WTC11 (cell line): Measurements from ENCODE around the gene KANTR. TPM values are rescaled to one million over a fixed set of nuclear protein-coding genes. Genes with fewer than 3 reads are reported as not detected.

Experiments
- ATAC-seq: fragments of 200-7000 bp; cut with Tn5 transposase; 2 replicates; pipeline ENCODE4 v1.10.0; 2021; ENCODE audit warnings: mild to moderate bottlenecking, moderate library complexity
- CTCF ChIA-PET: fragments of 300-600 bp; sonication (Branson Sonifier 250); formaldehyde crosslinking; loops from one replicate; lab custom pipeline; 2021; ENCODE audit warnings: antibody characterized with exemption; lab: Charles Lee
- POLR2A ChIA-PET: fragments of 350-600 bp; sonication (Branson Sonifier 250); formaldehyde crosslinking; loops from one replicate; lab custom pipeline; 2021; ENCODE audit warnings: antibody characterized with exemption; lab: Charles Lee
- DNase-seq: peaks from one replicate; pipeline ENCODE4 v3.0.0; 2021; ENCODE audit warnings: low spot score
- H3K27ac Mint-ChIP-seq: 2 replicates; pipeline ENCODE4 v1.8.0; 2021; ENCODE audit warnings: mixed read lengths
- H3K27me3 Mint-ChIP-seq: 2 replicates; pipeline ENCODE4 v1.8.0; 2021; ENCODE audit warnings: low read depth, mild to moderate bottlenecking, moderate library complexity, mixed read lengths
- H3K36me3 Mint-ChIP-seq: 2 replicates; pipeline ENCODE4 v1.8.0; 2021; ENCODE audit warnings: mixed read lengths
- H3K4me1 Mint-ChIP-seq: 2 replicates; pipeline ENCODE4 v1.8.0; 2022; ENCODE audit warnings: mixed read lengths
- H3K4me3 Mint-ChIP-seq: 2 replicates; pipeline ENCODE4 v1.8.0; 2021; ENCODE audit warnings: mild to moderate bottlenecking, moderate library complexity, mixed read lengths
- H3K9me3 Mint-ChIP-seq: 2 replicates; pipeline ENCODE4 v1.8.0; 2021; ENCODE audit warnings: mixed read lengths
- CREM ChIP-seq: sonication (generic); formaldehyde crosslinking; IDR thresholded peaks from 2 replicates; pipeline ENCODE4 v1.8.1; 2022; ENCODE audit warnings: mild to moderate bottlenecking, missing genetic modification reagents, moderate library complexity
- ELF4 ChIP-seq: sonication (generic); formaldehyde crosslinking; IDR thresholded peaks from 2 replicates; pipeline ENCODE4 v1.8.1; 2022; ENCODE audit warnings: low read depth, mild to moderate bottlenecking, moderate library complexity, missing genetic modification reagents
- GTF2I ChIP-seq: fragments of 250-450 bp; sonication (Bioruptor Pico); conservative IDR thresholded peaks from 2 replicates; pipeline ENCODE4 v1.4.0; 2021; ENCODE audit warnings: mild to moderate bottlenecking
- IRF2 ChIP-seq: sonication (generic); formaldehyde crosslinking; IDR thresholded peaks from 2 replicates; pipeline ENCODE4 v1.8.0; 2022; ENCODE audit warnings: low read depth, missing genetic modification reagents, borderline replicate concordance
- MLX ChIP-seq: sonication (generic); formaldehyde crosslinking; IDR thresholded peaks from 2 replicates; pipeline ENCODE4 v1.8.1; 2023; ENCODE audit warnings: mild to moderate bottlenecking, missing genetic modification reagents, moderate library complexity
- MXD4 ChIP-seq: fragments of 250-450 bp; sonication (Bioruptor Pico); IDR thresholded peaks from 2 replicates; pipeline ENCODE4 v1.8.0; 2021; ENCODE audit warnings: mild to moderate bottlenecking, moderate library complexity, borderline replicate concordance
- NR3C1 ChIP-seq: sonication (generic); formaldehyde crosslinking; conservative IDR thresholded peaks from 2 replicates; pipeline ENCODE4 v1.8.1; 2023; ENCODE audit warnings: low read depth, mild to moderate bottlenecking, missing genetic modification reagents
- PRRX2 ChIP-seq: fragments of 250-450 bp; sonication (Bioruptor Pico); IDR thresholded peaks from 2 replicates; pipeline ENCODE4 v1.8.0; 2021; ENCODE audit warnings: mild to moderate bottlenecking
- SMAD3 ChIP-seq: sonication (generic); formaldehyde crosslinking; IDR thresholded peaks from 2 replicates; pipeline ENCODE4 v1.8.0; 2022; ENCODE audit warnings: missing genetic modification reagents, mild to moderate bottlenecking, borderline replicate concordance
- TCF7 ChIP-seq: sonication (generic); formaldehyde crosslinking; IDR thresholded peaks from 2 replicates; pipeline ENCODE4 v1.8.0; 2022; ENCODE audit warnings: mild to moderate bottlenecking, low read depth, missing genetic modification reagents, moderate library complexity
- TEAD1 ChIP-seq: sonication (generic); formaldehyde crosslinking; IDR thresholded peaks from 2 replicates; pipeline ENCODE4 v1.8.0; 2022; ENCODE audit warnings: mild to moderate bottlenecking, missing genetic modification reagents
- USF1 ChIP-seq: sonication (generic); formaldehyde crosslinking; IDR thresholded peaks from 2 replicates; pipeline ENCODE4 v1.8.0; 2022; ENCODE audit warnings: mild to moderate bottlenecking, missing genetic modification reagents
- ZNF138 ChIP-seq: sonication (generic); formaldehyde crosslinking; conservative IDR thresholded peaks from 2 replicates; pipeline ENCODE4 v1.8.1; 2022; ENCODE audit warnings: mild to moderate bottlenecking, moderate library complexity, missing genetic modification reagents
- ZNF317 ChIP-seq: sonication (generic); formaldehyde crosslinking; IDR thresholded peaks from 2 replicates; pipeline ENCODE4 v1.8.1; 2023; ENCODE audit warnings: low read depth, mild to moderate bottlenecking, moderate library complexity, missing genetic modification reagents, borderline replicate concordance
- ZNF416 ChIP-seq: fragments of 250-450 bp; sonication (Bioruptor Pico); IDR thresholded peaks from 2 replicates; pipeline ENCODE4 v1.9.0; 2021; ENCODE audit warnings: mild to moderate bottlenecking, inconsistent platforms
- total RNA-seq: library from RNA; stranded (reverse); gene quantifications from 3 replicates; pipeline ENCODE4 v1.2.3, GENCODE V29; 2021
- TF ChIP-seq, protein P1 (sequence below): sonication (generic); formaldehyde crosslinking; IDR thresholded peaks from 2 replicates; pipeline ENCODE4 v1.8.0; 2023; ENCODE audit warnings: missing genetic modification reagents, mild to moderate bottlenecking, borderline replicate concordance
- TF ChIP-seq, protein P2 (sequence below): sonication (generic); formaldehyde crosslinking; IDR thresholded peaks from 2 replicates; pipeline ENCODE4 v1.8.0; 2022; ENCODE audit warnings: mild to moderate bottlenecking, missing genetic modification reagents
- TF ChIP-seq, protein P3 (sequence below): sonication (generic); formaldehyde crosslinking; IDR thresholded peaks from 2 replicates; pipeline ENCODE4 v1.8.1; 2023; ENCODE audit warnings: mild to moderate bottlenecking, missing genetic modification reagents, borderline replicate concordance
- TF ChIP-seq, protein P4 (sequence below): fragments of 250-450 bp; sonication (Bioruptor Pico); IDR thresholded peaks from 2 replicates; pipeline ENCODE4 v1.9.0; 2021; ENCODE audit warnings: mild to moderate bottlenecking, borderline replicate concordance

The KANTR gene
- total RNA-seq, 1 experiment from 2014 or later: 14.0 TPM

GRCh38 chrX:53135581-53135980 is 41.6 kb downstream of the KANTR start (continued):
- TF ChIP-seq, protein P1, sequence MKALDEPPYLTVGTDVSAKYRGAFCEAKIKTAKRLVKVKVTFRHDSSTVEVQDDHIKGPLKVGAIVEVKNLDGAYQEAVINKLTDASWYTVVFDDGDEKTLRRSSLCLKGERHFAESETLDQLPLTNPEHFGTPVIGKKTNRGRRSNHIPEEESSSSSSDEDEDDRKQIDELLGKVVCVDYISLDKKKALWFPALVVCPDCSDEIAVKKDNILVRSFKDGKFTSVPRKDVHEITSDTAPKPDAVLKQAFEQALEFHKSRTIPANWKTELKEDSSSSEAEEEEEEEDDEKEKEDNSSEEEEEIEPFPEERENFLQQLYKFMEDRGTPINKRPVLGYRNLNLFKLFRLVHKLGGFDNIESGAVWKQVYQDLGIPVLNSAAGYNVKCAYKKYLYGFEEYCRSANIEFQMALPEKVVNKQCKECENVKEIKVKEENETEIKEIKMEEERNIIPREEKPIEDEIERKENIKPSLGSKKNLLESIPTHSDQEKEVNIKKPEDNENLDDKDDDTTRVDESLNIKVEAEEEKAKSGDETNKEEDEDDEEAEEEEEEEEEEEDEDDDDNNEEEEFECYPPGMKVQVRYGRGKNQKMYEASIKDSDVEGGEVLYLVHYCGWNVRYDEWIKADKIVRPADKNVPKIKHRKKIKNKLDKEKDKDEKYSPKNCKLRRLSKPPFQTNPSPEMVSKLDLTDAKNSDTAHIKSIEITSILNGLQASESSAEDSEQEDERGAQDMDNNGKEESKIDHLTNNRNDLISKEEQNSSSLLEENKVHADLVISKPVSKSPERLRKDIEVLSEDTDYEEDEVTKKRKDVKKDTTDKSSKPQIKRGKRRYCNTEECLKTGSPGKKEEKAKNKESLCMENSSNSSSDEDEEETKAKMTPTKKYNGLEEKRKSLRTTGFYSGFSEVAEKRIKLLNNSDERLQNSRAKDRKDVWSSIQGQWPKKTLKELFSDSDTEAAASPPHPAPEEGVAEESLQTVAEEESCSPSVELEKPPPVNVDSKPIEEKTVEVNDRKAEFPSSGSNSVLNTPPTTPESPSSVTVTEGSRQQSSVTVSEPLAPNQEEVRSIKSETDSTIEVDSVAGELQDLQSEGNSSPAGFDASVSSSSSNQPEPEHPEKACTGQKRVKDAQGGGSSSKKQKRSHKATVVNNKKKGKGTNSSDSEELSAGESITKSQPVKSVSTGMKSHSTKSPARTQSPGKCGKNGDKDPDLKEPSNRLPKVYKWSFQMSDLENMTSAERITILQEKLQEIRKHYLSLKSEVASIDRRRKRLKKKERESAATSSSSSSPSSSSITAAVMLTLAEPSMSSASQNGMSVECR (CRISPR knock-in tag): no peak
- TF ChIP-seq CREM (CRISPR knock-in tag): no peak

DNA sequence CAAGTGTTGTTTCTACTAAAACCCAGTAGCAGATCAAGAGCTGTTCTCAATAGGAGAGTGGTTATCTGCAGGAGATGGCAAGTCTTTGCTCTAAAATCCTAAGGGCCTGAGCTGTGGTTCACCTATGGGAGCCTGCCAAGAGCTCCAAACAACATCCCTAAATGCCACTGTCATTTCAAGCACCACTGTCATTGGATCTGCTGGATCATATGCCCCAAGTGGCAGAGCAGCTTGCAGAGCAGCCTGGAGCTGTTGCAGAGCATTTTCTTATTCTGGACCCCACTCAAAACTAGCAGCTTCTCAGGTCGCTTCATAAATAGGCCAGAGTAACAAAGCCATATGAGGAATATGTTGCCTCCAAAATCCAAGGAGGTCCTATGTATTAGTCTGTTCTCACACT is 59.6 kb downstream of the KANTR start:
- TF ChIP-seq ZNF416 (CRISPR knock-in tag) (no peak), NR3C1 (CRISPR knock-in tag) (no peak), ZNF138 (no peak), GTF2I (CRISPR knock-in tag) (no peak), IRF2 (CRISPR knock-in tag) (no peak), USF1 (CRISPR knock-in tag) (no peak), ELF4 (no peak), TEAD1 (CRISPR knock-in tag) (no peak), TCF7 (CRISPR knock-in tag) (no peak), PRRX2 (CRISPR knock-in tag) (no peak), SMAD3 (CRISPR knock-in tag) (no peak), ZNF317 (CRISPR knock-in tag) (no peak), MXD4 (CRISPR knock-in tag) (no peak), MLX (CRISPR knock-in tag) (no peak)
- TF ChIP-seq, protein P2, sequence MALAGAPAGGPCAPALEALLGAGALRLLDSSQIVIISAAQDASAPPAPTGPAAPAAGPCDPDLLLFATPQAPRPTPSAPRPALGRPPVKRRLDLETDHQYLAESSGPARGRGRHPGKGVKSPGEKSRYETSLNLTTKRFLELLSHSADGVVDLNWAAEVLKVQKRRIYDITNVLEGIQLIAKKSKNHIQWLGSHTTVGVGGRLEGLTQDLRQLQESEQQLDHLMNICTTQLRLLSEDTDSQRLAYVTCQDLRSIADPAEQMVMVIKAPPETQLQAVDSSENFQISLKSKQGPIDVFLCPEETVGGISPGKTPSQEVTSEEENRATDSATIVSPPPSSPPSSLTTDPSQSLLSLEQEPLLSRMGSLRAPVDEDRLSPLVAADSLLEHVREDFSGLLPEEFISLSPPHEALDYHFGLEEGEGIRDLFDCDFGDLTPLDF (CRISPR knock-in tag): no peak
- TF ChIP-seq, protein P3, sequence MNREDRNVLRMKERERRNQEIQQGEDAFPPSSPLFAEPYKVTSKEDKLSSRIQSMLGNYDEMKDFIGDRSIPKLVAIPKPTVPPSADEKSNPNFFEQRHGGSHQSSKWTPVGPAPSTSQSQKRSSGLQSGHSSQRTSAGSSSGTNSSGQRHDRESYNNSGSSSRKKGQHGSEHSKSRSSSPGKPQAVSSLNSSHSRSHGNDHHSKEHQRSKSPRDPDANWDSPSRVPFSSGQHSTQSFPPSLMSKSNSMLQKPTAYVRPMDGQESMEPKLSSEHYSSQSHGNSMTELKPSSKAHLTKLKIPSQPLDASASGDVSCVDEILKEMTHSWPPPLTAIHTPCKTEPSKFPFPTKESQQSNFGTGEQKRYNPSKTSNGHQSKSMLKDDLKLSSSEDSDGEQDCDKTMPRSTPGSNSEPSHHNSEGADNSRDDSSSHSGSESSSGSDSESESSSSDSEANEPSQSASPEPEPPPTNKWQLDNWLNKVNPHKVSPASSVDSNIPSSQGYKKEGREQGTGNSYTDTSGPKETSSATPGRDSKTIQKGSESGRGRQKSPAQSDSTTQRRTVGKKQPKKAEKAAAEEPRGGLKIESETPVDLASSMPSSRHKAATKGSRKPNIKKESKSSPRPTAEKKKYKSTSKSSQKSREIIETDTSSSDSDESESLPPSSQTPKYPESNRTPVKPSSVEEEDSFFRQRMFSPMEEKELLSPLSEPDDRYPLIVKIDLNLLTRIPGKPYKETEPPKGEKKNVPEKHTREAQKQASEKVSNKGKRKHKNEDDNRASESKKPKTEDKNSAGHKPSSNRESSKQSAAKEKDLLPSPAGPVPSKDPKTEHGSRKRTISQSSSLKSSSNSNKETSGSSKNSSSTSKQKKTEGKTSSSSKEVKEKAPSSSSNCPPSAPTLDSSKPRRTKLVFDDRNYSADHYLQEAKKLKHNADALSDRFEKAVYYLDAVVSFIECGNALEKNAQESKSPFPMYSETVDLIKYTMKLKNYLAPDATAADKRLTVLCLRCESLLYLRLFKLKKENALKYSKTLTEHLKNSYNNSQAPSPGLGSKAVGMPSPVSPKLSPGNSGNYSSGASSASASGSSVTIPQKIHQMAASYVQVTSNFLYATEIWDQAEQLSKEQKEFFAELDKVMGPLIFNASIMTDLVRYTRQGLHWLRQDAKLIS (CRISPR knock-in tag): no peak
- TF ChIP-seq, protein P4, sequence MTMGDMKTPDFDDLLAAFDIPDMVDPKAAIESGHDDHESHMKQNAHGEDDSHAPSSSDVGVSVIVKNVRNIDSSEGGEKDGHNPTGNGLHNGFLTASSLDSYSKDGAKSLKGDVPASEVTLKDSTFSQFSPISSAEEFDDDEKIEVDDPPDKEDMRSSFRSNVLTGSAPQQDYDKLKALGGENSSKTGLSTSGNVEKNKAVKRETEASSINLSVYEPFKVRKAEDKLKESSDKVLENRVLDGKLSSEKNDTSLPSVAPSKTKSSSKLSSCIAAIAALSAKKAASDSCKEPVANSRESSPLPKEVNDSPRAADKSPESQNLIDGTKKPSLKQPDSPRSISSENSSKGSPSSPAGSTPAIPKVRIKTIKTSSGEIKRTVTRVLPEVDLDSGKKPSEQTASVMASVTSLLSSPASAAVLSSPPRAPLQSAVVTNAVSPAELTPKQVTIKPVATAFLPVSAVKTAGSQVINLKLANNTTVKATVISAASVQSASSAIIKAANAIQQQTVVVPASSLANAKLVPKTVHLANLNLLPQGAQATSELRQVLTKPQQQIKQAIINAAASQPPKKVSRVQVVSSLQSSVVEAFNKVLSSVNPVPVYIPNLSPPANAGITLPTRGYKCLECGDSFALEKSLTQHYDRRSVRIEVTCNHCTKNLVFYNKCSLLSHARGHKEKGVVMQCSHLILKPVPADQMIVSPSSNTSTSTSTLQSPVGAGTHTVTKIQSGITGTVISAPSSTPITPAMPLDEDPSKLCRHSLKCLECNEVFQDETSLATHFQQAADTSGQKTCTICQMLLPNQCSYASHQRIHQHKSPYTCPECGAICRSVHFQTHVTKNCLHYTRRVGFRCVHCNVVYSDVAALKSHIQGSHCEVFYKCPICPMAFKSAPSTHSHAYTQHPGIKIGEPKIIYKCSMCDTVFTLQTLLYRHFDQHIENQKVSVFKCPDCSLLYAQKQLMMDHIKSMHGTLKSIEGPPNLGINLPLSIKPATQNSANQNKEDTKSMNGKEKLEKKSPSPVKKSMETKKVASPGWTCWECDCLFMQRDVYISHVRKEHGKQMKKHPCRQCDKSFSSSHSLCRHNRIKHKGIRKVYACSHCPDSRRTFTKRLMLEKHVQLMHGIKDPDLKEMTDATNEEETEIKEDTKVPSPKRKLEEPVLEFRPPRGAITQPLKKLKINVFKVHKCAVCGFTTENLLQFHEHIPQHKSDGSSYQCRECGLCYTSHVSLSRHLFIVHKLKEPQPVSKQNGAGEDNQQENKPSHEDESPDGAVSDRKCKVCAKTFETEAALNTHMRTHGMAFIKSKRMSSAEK: no peak
- ChIA-PET POLR2A (no interaction called here), CTCF (no interaction called here)
- no peak for ATAC-seq
- Mint-ChIP-seq H3K27ac (no peak overlapping the region), H3K27me3 (no peaks in the 10 kb centered on the region), H3K9me3 (peaks cover 30% of the 10 kb centered on the region), H3K36me3 (peaks cover 34% of the 10 kb centered on the region), H3K4me1 (no peaks in the 10 kb centered on the region), H3K4me3 (no peak overlapping the region)
- no peak for DNase-seq
